SK-N-MC (cell line): Measurements from ENCODE around the gene THNSL1.

Experiments used
- EZH2 ChIP-seq: fragments of 200-600 bp; sonication (generic); IDR thresholded peaks from one replicate; pipeline ENCODE4 v1.6.1; 2017; ENCODE audit warnings: antibody characterized with exemption
- POLR2AphosphoS5 ChIP-seq: IDR thresholded peaks from 2 replicates; pipeline ENCODE4 v1.6.1; 2012; ENCODE audit warnings: mild to moderate bottlenecking, low read depth, low read length, borderline replicate concordance

- TF ChIP-seq POLR2AphosphoS5 (no peak), EZH2 (no peak)
Measured at GRCh38 chr10:24982319-24983112, 33.9 kb upstream of the THNSL1 start.
